Retinal pigment epithelial cell (primary cell): ENCODE results near the gene NOS3.
A peak's percentile ranks its signal among the peaks of the same experiment; 100 is the strongest.

Experiments
- DNase-seq: peaks from one replicate; pipeline ENCODE4 v3.0.0-alpha.2; 2010; ENCODE audit warnings: low read depth
- H3K4me3 ChIP-seq: 2 replicates; pipeline ENCODE4 v1.5.1; 2011; ENCODE audit warnings: mild to moderate bottlenecking, low read length, control low read depth, moderate library complexity
- CTCF ChIP-seq: conservative IDR thresholded peaks from 2 replicates; pipeline ENCODE4 v1.5.1; 2011; ENCODE audit warnings: low read depth, low read length, control low read depth, inconsistent platforms

Gene NOS3

GRCh38 chr7:150983893-150984368, 6.9 kb upstream of the NOS3 start:
- no peak for DNase-seq

GRCh38 chr7:150986099-150986512, 4.7 kb upstream of the NOS3 start:
- peak; percentile 86 for TF ChIP-seq CTCF
- DNase-seq, result no peak
- no peak overlapping the region for H3K4me3 ChIP-seq

More at GRCh38 chr7:150983893-150984368, 6.9 kb upstream of the NOS3 start:
- no peak overlapping the region for H3K4me3 ChIP-seq
- TF ChIP-seq CTCF, result no peak

- no peak for DNase-seq
- TF ChIP-seq CTCF, result no peak
- no peak overlapping the region for H3K4me3 ChIP-seq
Observed at GRCh38 chr7:150986556-150986955, 4.3 kb upstream of the NOS3 start.

- no peak overlapping the region for H3K4me3 ChIP-seq
- DNase-seq, result no peak
- TF ChIP-seq CTCF, result peak; percentile 86
Observed at GRCh38 chr7:150988230-150989226, 2.3 kb upstream of the NOS3 start.

- no peak for TF ChIP-seq CTCF
- no peak overlapping the region for H3K4me3 ChIP-seq
- no peak for DNase-seq
Observed at GRCh38 chr7:150989456-150989855, 1.4 kb upstream of the NOS3 start.

- H3K4me3 ChIP-seq, result no peak overlapping the region
- no peak for DNase-seq
- TF ChIP-seq CTCF, result no peak
Observed at GRCh38 chr7:150992051-150992640, 1.3 kb downstream of the NOS3 start.
